8988T (cell line): ENCODE data around the gene LRRC14B.
"Not testable (repeated sequence)": the region's sequence is repeated elsewhere in the genome, so short reads cannot be mapped to it uniquely, and the experiment has no call there.

ENCODE experiments used
- DNase-seq: peaks from one replicate; pipeline ENCODE4 v3.0.0; 2011

LRRC14B gene

GRCh38 chr5:160921-161802 is 30.1 kb upstream of the LRRC14B start:
- no peak for DNase-seq

DNA sequence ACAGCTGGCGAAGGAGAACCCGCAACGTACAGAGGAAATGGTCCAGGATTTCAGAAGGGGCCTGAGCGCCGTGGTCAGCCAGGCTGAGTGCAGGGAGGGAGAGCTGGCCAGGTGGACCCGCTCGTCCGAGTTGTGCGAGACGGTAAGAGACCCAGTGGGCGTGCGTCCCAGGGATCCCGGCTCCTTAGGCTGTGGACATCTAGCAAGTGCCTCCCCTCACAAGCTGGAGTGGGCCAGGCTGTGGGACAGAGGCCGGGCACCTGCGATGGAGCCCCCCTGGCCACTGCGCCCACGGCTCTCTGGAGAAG is 29.5 kb upstream of the LRRC14B start:
- DNase-seq: no peak

DNA sequence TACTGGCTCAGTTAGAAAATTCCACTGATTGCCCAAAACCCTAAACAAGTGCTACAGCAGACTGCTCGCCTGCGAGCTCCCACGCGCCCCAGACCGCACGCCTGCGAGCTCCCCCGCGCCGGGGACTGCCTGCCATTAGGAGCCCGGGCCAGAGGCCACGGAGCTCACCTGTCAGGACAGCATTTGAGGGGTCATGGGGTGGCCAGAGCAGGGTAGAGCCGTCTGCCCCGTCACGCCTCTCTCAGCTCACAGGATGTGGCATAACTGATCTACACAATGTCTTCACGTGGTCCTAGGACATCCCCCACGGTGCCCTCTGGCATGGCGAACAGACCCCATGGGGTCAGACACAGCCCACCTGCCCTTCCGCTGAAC is 29.1 kb upstream of the LRRC14B start:
- DNase-seq: no peak

- no peak for DNase-seq
These were observed 28.5 kb upstream of the LRRC14B start for GRCh38 chr5:162565-163337.

DNA sequence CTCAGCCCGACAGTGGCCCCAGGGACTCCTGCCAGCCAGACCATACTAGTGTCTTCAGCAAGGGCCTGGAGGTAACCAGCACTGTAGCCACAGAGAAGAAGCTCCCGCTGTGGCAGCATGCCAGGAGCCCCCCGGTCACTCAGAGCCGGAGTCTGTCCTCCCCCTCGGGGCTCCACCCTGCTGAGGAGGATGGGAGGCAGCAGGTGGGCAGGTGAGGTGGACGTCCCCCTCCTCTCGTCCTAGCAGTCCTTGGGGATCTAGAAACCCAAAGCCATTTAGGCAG is 28.0 kb upstream of the LRRC14B start:
- DNase-seq: no peak

- DNase-seq: no peak
These were observed 27.5 kb upstream of the LRRC14B start for GRCh38 chr5:163841-164240.

DNA sequence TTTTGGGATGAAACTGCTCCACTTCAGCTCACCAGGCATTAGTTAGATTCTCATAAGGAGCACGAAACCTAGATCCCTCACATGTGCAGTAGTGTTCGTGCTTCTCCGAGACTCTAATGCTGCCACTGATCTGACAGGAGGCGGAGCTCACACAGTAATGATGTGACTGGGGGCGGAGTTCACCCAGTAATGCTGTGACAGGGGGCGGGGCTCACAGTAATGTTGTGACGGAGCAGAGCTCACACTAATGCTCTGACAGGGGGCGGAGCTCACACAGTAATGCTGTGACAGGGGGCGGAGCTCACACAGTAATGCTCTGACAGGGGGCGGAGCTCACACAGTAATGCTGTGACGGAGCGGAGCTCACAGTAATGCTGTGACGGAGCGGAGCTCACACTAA is 27.1 kb upstream of the LRRC14B start:
- no peak for DNase-seq

- DNase-seq: not testable (repeated sequence)
These were observed 26.5 kb upstream of the LRRC14B start for GRCh38 chr5:164783-165182.

GRCh38 chr5:166441-167372 is 24.6 kb upstream of the LRRC14B start:
- DNase-seq: peak; percentile 33

GRCh38 chr5:167511-167910 is 23.8 kb upstream of the LRRC14B start:
- DNase-seq: peak; percentile 41

DNA sequence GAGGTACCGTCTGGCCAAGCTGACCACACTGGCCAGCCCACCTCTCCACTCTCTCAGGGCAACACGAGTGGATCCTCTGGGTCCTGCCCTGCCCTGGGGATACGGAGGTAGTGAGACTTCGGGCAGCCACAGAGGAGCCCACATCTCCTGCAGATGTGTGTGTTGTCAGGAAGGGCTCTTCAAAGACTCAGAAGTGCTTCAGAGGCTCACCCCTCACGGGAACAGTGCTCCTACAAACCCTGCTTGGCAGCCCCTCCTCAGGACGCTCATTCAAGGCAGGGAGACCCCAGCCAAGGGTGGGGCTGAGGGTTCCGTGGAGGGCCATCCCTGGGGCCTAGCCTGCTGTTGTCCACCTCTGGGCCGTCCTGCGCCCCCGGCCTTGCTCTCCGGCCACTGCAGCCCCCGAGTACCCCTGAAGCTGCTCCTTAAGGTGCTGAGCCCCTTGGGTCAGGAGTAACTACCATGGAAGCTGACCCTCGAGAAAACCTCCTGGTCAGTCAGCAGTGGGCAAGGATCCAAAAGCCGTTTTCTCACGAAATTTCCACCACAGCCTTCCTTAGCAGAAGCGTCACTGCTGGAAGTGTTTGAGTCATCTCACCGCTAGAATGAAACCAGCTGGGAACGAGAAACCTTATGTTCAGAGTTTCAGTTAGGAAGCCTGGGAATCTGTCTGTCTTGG is 23.2 kb upstream of the LRRC14B start:
- peak; percentile 52 for DNase-seq

- peak; percentile 21 for DNase-seq
These were observed 22.1 kb upstream of the LRRC14B start for GRCh38 chr5:169071-169727.

DNA sequence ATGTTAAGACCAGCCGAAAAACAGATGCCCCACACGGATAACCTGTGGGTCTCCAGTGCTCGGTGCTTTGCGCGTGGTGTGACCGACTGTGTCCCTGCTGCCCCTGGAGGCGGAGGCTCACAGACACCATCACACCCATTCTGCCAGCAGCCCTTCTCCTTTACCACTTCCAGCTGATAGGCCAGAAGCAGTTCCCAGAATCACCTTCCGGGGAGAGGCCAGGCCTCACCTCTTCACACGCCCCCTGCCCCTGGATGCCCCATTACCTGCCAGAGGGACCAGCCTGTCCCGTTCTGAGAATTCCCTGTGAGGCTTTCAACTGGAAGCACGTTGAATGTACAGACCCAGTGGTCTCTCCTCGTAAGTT is 21.6 kb upstream of the LRRC14B start:
- DNase-seq: peak; percentile 32

- DNase-seq: peak; percentile 23
These were observed 20.1 kb upstream of the LRRC14B start for GRCh38 chr5:170971-171800.

GRCh38 chr5:171801-172331 is 19.4 kb upstream of the LRRC14B start:
- peak; percentile 49 for DNase-seq

GRCh38 chr5:172421-172820 is 18.9 kb upstream of the LRRC14B start:
- peak; percentile 13 for DNase-seq

DNA sequence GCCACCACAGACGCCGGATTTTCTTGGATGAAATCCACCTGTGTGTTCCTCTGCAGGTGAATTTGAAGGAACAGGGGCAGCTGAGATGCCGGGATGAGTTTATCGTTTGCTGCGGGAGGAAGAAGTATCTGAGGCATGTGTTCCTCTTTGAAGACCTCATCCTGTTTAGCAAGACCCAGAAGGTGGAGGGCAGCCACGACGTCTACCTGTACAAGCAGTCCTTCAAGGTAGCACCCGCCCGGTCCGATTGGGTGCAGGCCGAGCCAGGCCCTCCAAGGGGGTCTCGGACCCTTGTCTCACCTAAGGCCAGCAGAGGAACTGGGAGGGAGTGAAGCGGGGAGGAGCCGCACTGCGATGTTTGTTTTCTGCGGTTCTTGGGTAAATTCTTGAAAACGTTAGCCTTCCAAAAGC is 18.4 kb upstream of the LRRC14B start:
- no peak for DNase-seq

DNA sequence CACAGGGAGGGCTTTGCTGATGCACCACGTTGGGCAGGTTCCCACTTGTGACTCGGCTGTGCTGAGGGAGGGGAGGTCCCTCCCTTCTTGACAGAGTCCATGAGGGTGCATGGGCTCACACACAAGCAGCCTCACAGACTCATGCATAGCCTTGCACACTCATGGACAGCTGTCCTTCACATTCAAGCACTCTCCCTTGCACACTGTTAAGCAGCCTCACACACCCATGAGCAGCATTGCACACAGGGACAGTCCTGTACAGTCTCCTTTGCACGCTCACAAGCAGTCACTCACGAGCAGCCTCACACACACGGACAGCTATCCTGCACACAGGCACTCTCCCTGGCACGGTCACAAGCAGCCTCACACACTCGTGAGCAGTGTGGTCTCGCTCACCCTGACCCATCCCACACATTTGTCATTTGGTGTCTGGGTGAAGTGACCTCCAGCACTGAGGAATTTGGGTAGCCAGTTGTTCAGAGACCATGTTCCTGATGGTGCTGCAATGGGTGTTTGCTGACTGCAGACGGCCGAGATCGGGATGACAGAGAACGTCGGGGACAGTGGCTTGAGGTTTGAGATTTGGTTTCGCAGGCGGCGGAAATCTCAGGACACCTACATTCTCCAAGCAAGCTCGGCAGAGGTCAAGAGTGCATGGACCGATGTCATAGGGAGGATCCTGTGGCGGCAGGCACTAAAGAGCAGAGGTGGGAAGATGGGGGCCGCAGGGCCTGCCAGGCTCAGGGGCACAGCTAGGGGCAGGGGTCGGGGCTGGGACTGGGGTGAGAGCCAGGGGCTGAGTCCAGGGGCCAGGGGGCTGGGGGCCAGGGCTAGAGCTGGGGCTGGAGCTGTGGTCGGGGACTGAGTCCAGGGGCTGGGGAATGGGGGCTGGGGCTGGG is 17.7 kb upstream of the LRRC14B start:
- DNase-seq: no peak

GRCh38 chr5:174291-174600 is 17.0 kb upstream of the LRRC14B start:
- no peak for DNase-seq

DNA sequence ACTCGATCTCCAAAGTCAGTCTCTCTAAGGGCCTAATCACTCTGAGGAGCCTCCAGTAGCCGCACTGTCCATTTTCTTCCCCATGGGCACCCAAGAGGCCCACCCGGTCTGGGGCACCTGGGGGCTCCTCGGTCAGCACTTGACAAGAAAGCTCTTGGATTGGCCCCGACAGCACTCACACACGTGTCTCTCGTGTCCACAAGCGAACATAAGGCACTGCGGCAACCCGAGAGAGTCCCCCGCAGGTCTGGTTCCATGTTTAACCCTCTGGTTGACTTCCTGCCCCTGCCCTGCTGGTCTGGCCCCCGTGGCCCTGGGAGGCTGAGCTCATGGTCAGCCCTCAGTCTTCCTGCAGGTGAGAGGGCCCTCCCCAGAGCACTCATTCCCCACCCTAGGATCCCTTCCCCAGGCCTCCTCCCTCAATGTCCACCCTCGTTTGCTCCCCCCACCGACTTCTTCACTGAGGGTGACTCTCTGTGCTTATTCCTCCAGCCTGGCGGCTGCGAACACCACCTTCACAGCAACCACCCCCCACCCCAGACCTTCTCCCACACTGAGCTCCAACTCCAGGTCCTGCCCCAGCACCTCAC is 16.3 kb upstream of the LRRC14B start:
- DNase-seq: no peak
